Measurements from ENCODE around the gene SIPA1L2.

SIPA1L2 gene, protein sequence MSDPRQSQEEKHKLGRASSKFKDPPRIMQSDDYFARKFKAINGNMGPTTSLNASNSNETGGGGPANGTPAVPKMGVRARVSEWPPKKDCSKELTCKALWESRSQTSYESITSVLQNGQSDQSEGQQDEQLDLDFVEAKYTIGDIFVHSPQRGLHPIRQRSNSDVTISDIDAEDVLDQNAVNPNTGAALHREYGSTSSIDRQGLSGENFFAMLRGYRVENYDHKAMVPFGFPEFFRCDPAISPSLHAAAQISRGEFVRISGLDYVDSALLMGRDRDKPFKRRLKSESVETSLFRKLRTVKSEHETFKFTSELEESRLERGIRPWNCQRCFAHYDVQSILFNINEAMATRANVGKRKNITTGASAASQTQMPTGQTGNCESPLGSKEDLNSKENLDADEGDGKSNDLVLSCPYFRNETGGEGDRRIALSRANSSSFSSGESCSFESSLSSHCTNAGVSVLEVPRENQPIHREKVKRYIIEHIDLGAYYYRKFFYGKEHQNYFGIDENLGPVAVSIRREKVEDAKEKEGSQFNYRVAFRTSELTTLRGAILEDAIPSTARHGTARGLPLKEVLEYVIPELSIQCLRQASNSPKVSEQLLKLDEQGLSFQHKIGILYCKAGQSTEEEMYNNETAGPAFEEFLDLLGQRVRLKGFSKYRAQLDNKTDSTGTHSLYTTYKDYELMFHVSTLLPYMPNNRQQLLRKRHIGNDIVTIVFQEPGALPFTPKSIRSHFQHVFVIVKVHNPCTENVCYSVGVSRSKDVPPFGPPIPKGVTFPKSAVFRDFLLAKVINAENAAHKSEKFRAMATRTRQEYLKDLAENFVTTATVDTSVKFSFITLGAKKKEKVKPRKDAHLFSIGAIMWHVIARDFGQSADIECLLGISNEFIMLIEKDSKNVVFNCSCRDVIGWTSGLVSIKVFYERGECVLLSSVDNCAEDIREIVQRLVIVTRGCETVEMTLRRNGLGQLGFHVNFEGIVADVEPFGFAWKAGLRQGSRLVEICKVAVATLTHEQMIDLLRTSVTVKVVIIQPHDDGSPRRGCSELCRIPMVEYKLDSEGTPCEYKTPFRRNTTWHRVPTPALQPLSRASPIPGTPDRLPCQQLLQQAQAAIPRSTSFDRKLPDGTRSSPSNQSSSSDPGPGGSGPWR (N-terminal part only)

DNA sequence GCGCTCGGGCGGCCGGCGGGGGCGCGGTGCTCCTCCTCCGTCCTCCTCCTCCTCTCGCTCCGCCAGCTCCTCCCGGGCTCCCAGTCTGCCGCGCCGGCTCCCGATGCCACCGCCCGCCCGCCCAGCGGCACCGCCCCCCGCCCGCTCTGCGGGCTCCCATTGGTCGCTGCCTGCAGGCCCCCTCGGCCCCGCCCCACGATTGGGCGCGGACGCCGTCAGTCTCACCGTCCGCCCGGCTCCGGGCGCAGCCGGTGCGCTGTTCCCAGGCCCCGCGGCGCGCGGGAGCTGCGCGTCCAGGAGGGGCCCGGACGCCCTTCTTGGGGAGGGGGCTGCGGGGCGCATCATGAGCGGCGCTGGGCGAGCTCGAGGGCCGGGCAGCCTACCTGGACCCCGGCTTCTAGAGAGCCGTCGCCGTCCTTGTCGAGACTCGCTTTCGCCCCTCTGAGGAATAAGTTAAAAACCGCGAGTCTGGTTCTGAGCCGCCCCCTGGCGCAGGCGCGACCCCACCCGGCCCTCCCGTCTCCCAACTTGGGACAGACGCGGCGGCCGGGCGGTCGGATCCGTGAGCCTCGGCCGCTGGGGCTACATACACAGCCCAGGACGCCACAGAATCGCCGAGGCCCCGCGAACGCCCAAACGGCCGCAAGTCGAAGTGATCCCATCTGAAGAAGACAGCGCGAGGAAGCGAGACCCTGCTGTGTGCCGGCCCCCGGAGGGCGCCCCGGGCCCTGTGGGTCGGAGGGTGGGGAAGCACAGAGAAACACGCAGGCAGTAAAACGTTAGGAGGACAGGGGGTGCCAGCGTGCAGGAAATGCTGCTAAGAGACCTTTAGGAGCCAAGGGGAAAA, at the start of gene SIPA1L2:
SIPA1L2 (minus strand) TSS at position 87 of the 847 bp plus-strand sequence. CDS start 114,794 bp downstream, outside the sequence.
- TF ChIP-seq POLR2A (IDR thresholded peaks at IDR 0.05; ENCODE audit: low read length): no peak
- TF ChIP-seq GATA1 (IDR thresholded peaks at IDR 0.05; ENCODE audit: low read depth, low read length): no peak
- peak; percentile 84 to 92 for DNase-seq

DNA sequence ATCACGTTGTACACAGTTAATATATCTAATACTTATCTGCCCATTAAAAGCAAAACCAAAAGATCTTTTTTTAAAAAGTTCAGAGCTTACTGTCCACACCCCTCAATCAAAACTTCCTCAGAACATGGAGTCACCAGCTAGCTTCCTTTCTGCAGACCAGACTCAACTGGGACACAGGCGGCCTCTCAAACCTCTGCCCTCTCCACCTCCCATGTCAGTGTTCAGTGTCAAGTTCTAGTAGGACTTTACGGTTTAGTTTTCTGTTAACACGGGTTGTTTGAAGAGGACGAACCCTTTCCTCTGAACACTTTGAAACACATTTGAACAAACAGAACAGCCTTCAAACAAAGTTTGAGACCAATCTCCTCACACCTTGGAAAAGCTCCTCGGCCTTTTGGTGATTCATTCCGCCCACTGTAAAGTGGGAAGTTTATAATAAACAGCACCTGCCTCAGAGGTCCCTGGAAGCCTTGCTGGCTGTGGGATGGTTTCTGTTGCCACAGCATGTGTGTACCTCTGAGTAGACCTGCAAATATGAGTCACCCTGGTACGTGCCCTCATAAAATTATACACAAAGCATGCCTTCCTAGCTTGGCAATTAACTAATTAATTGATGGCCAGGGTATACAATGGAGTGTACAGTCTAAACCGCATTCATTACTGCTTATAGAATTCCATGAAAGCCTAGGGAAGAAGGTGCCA, 48.4 kb upstream of the SIPA1L2 start:
- no peak for TF ChIP-seq POLR2A (IDR thresholded peaks at IDR 0.05; ENCODE audit: low read length)
- no peak for TF ChIP-seq GATA1 (IDR thresholded peaks at IDR 0.05; ENCODE audit: low read depth, low read length)
- no peak for DNase-seq

DNA sequence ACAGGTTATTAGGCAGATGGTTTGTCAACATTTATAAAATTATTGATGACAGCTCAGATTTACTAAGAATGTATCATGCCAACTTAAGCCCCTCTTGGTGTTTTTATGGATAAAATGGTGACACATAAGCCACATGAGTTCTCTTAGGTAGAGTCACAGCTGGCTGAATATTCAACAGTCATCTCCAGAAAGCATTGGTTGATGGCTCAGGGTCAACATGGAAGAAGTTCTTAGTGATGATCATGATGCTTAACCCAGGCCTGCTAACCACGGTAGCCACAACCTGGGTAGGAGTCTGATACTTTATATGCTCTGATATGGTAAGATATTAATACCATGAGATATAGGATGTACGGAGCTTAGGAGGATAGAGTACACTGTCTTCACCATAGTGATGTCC, 46.4 kb upstream of the SIPA1L2 start:
- no peak for DNase-seq
- TF ChIP-seq GATA1 (IDR thresholded peaks at IDR 0.05; ENCODE audit: low read depth, low read length) (no peak), POLR2A (IDR thresholded peaks at IDR 0.05; ENCODE audit: low read length) (no peak)

DNA sequence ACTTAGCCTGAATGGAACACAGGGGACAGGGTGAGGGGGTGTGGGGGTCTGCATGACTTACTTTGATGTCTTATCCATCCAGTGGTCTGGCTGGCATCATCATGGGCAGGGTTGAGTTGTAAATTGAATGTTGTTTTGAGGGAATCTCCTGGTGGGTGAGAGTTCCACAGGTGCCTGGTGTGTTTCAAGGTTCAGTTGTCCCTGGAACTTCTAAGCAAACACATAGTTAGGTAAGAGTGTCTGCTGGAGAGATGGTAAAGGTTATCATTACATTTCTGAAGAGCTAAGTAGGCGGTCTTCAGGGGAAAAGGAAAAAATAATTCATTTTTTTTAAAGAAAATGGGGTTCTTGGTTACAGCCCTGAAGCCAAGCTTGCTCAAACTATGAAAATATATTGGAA, 46.0 kb upstream of the SIPA1L2 start:
- TF ChIP-seq GATA1 (IDR thresholded peaks at IDR 0.05; ENCODE audit: low read depth, low read length) (no peak), POLR2A (IDR thresholded peaks at IDR 0.05; ENCODE audit: low read length) (no peak)
- no peak for DNase-seq

DNA sequence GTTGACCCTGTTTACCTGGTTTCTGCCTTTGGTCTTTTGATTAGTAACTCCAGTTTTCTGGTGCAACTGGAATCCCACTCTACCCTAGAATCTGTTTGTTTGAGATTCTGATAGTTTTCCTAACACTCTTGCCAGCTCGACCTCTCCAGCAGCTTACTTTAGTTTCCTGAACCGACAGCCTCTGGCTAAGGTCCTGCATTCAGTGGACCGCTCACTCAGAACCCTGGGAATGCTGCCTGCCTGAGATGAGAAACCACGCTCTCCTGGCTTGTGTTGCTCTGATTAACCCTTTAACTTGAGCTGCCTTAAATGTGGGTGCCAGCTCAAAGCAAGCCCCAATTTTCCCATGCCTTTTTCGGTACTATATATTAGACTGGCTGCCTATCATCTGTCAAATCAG, 45.3 kb upstream of the SIPA1L2 start:
- DNase-seq: no peak

DNA sequence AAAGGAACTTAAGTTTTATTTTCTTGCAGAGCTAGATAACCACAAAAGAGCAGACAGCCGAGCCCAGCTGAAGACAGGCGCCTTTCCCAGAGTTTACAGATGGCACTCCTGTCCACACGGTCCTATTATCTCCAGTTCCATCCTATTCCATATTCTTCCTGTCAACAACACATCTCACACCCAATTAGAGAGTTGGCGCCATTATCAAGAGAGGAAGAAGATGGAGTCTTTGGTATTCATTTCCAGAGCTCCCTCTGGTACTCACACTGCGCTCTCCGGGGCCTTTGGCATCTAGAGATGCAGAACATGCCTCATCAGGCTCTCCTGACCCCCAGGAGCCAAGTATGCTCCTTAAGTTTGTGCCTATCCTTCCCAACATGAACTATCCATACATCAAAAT, 43.3 kb upstream of the SIPA1L2 start:
- TF ChIP-seq GATA1 (IDR thresholded peaks at IDR 0.05; ENCODE audit: low read depth, low read length): no peak
- TF ChIP-seq POLR2A (IDR thresholded peaks at IDR 0.05; ENCODE audit: low read length): no peak
- DNase-seq: no peak

More for the DNA sequence above, 45.3 kb upstream of the SIPA1L2 start:
- TF ChIP-seq GATA1 (IDR thresholded peaks at IDR 0.05; ENCODE audit: low read depth, low read length) (no peak), POLR2A (IDR thresholded peaks at IDR 0.05; ENCODE audit: low read length) (no peak)

DNA sequence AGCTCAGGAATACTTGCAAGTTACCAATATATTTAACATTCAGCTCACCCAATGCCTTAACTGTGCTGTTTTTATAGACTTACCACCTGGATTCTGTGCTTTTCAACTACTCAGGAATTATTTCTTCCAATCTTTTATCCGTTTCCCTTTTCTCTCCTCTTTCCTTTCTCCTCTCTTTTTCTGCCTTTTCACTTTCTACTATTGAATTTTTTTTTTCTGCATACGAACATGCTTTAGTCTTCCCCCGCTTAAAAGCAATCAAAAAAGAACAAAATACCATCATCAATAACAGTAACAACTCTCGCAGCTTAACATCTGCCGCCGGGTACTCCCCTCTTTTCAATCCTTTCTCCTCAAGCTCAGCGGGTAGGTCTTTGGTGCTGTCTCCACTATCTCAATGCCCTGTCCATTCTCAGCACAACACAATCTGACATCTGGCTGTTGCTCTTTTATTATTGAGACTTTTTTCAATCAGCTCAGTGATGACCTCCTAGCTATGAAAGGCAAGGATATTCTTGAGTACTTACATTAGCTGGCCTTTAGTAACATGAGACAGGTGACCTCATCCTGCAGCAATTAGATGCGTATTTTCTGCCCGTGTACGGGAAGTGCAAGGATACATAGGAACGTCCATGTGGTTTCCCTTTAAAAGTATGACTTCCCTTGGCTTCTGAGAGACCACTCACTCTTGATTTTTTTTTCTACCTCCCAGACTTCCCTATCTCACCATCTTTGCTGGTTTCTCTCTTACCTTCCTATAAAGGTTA, 40.2 kb upstream of the SIPA1L2 start:
- no peak for DNase-seq
- TF ChIP-seq POLR2A (IDR thresholded peaks at IDR 0.05; ENCODE audit: low read length) (no peak), GATA1 (IDR thresholded peaks at IDR 0.05; ENCODE audit: low read depth, low read length) (no peak)

DNA sequence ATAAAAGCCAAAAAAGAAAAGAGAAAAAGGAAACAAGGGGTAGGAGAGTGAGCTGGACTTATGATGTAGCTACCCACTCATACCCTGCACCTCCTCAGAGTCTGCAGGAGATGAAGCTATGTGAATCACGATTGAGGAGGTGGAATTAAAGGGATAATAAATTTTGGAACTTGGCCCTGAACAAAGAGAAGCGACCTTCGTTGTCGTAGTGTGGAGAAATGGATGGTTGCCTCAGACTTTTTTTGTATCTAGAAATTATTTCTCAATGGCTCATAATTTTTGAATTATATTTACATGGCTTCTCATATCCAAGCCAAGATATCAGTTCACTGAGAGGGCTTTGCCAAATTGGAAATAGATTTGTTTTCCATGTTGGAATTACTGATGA, 37.8 kb upstream of the SIPA1L2 start:
- DNase-seq: no peak
- no peak for TF ChIP-seq GATA1 (IDR thresholded peaks at IDR 0.05; ENCODE audit: low read depth, low read length)
- TF ChIP-seq POLR2A (IDR thresholded peaks at IDR 0.05; ENCODE audit: low read length): no peak

DNA sequence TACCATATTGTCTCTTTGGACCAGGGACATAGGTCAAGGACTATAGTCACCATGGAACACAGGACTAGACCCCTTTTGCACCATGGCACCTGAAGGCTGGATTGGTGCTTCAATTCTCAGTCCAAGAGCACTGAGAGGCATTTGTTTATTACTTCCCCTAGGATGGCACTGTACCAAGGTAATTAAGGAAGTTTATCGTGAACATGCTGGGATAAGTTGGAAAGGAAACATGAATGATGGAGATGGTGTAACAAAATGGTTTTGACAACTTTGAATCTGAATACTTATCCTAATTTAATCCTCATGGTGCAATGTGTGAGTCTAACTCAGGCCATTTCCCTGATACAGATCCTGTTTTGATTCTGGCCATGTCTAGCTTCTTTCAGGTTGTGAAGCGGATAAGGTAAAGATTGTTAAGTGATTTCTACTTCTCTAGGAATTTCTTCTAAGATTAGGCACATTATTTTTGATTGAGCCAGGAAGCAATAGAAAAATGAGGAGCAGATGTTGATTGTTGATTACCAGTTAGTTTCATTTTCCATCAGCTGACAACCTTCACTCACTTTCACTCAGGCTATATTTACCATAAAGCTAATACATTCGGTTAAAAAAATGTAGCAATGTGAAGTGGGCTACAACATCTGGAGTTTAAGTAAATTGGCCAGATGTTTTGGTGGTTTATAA, 37.3 kb upstream of the SIPA1L2 start:
- TF ChIP-seq POLR2A (IDR thresholded peaks at IDR 0.05; ENCODE audit: low read length): no peak
- TF ChIP-seq GATA1 (IDR thresholded peaks at IDR 0.05; ENCODE audit: low read depth, low read length): no peak

DNA sequence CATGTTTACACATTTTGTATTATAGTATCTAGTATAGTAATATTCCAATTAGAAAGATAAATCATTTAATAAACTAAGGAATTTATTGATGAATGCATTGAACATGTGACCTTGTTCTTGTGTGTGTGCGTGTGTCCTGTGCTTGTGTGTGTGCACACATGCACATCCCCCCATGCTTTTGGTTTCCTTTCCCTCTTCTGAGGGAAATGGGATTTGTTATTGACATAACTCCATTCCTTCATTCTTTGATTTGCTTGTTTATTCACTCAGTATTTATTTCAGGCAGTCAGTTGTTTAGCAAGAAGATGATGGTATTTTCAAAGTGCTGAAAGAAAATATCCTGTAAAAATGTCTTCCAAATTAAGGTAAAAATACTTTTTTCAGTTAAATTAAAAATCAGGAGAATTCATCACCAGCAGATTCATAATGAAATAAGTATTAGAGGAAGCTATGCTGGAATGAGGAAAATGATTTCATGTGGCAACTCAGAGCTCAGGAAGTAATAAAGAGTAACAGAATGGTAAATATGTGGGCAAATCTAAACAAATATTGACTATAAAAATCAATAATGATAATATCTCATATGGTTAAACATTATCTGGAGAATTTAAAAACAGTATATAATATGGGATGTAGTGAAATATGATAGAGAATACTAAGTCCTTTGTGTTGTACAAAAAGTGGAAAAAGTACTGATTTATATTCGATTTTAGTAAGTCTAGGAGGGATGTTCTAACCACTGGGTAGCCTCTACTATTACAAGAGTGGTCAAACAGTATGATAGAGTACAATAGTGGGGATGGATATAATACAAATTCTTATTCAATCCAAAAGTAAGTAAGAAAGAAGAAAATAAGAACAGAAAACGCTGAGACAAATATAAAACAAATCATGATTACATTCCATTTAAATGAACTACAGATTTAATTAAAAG, 35.2 kb upstream of the SIPA1L2 start:
- TF ChIP-seq POLR2A (IDR thresholded peaks at IDR 0.05; ENCODE audit: low read length) (no peak), GATA1 (IDR thresholded peaks at IDR 0.05; ENCODE audit: low read depth, low read length) (no peak)
- no peak for DNase-seq

More for the DNA sequence above, 37.3 kb upstream of the SIPA1L2 start:
- no peak for DNase-seq

All from erythroblast (primary cell).